Pancreas (tissue), 10 donors: ENCODE data around the gene AFF1. TPM values are rescaled to one million over a fixed set of nuclear protein-coding genes. Genes with fewer than 3 reads are reported as not detected.

ENCODE experiments used
- ATAC-seq, 4 donors: fragments of 200-7000 bp; cut with Tn5 transposase; one replicate each; pipeline versions ENCODE4 v1.8.0 to v1.9.1; 2020; ENCODE audit warnings: mild to moderate bottlenecking in 4 of 4, moderate library complexity in 4 of 4
- DNase-seq, 6 donors: peaks; one replicate each; pipeline ENCODE4 v3.0.0-alpha.2; 2020
- FAIRE-seq: peaks from 2 replicates; lab custom pipeline; 2012; peaks lifted over from hg19 to GRCh38; lab: Jason Lieb, UNC
- H3K27ac ChIP-seq, 4 donors: fragments of 200-600 bp; sonication (generic); 1 replicate in 3 of 4; 2 replicates in 1 of 4; pipeline versions ENCODE4 v1.5.0 to v1.8.0; 2020
- H3K27me3 ChIP-seq, 4 donors: fragments of 200-600 bp; one replicate each; pipeline ENCODE4 v1.8.0; 2021
- H3K36me3 ChIP-seq, 3 donors: fragments of 200-600 bp; sonication (generic) in 1 of 3; one replicate each; pipeline versions ENCODE4 v1.5.0 to v1.8.0; 2020 to 2021
- H3K4me1 ChIP-seq, 3 donors: fragments of 200-600 bp; one replicate each; pipeline ENCODE4 v1.8.0; 2021
- H3K4me3 ChIP-seq, 4 donors: fragments of 200-600 bp; sonication (generic) in 2 of 4; one replicate each; pipeline versions ENCODE4 v1.5.0 to v1.8.0; 2020 to 2021
- H3K9me3 ChIP-seq, 4 donors: fragments of 200-600 bp; one replicate each; pipeline ENCODE4 v1.8.0; 2021
- WGBS, 2 donors: extraction: QIAGEN DNeasy Blood & Tissue Kit; methylation state at CpG; one replicate each; pipeline ENCODE4 v1.1.7; 2013; 5-methylcytosine and 5-hydroxymethylcytosine counted together
- intact Hi-C, 3 donors: fragments of 100-400 bp; cut with DNase I; formaldehyde crosslinking; loops; one replicate each; pipeline versions ENCODE4 v1.11.1 to v1.14.2; 2022
- polyA plus RNA-seq, 2 donors: library from polyadenylated mRNA; stranded (reverse); fragments of 200-250 nt; gene quantifications; one replicate each; pipeline ENCODE4 v1.2.3, GENCODE V29; 2013
- total RNA-seq, 6 donors: library from RNA; stranded (reverse); fragmentation: NEBNext Ultra II Directional in 4 of 6; extraction: Animal tissue kit (Norgen Biotek cat#: 25700) in 4 of 6; gene quantifications; one replicate each; pipeline versions ENCODE4 v1.2.1 to v1.2.4, GENCODE V29; 2021 to 2023
- TF ChIP-seq, protein P1 (sequence below), 4 donors: fragments of 200-600 bp; sonication (generic) in 3 of 4; IDR thresholded peaks; one replicate each; pipeline versions ENCODE4 v1.5.0 to v1.8.0; 2021; ENCODE audit warnings: antibody characterized with exemption in 4 of 4
- donor health status: healthy with polysubstance abuse.
- donor health status: DM: no; HTN: no; CAD: no; lungs with moderate emphysema.
- donor health status: DM: no; HTN: no; CAD: no.
- donor health status: control.
- donor health status: control.
- donor health status: Bipolar disorder and iron deficiency.
- donor health status: DM: yes; HTN: yes; CAD: no.
- donor health status: DM: no; HTN: no; CAD: no.
- donor health status: DM: no; HTN: no; CAD: no.
- donor health status: DM: yes; HTN: yes; CAD: no.

The AFF1 gene
- total and polyA plus RNA-seq, 8 donors, result 11.8 to 62.0 (median 40.4) TPM

DNA sequence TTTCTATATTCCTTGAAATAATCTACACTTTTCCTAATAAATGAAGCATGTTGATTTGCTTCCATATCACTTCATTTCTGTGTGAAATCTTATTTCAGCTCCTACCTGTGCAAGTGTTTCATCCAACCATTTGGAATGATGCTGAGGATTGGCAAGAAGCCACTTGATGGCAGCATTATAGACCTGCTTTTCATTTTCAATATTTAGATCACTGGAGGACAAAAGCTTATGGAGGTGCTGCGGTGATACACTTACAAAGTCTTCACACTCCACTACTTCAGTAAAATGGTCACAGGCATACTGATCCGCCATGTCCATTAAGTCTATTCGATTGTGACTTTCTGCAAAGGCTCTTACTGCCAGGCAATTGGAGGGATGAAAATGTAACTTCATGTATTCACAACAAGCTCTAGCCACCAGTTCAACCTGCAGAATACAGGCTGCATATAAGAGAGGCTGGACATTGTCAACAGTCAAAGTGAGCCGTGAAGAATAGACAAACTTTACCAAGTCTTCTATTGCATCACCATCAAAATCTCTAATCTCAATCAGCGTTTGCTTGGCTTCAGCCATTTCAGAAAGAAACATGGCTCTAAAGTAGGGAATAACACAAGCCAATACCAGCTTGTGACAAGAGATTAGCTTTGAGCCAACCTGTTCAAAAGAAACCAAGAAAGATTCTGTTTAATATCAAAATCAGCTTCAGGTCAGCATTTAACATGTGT is 250.5 kb downstream of the AFF1 start:
- Histone ChIP-seq H3K27ac (no peak overlapping the region), H3K4me1 (peaks cover 0 to 5% (median 0%) of the 10 kb centered on the region in 3 donors), H3K27me3 (no peaks in the 10 kb centered on the region), H3K9me3 (no peaks in the 10 kb centered on the region), H3K36me3 (no peaks in the 10 kb centered on the region), H3K4me3 (no peak overlapping the region)
- DNase-seq, result no peak
- no peak for FAIRE-seq
- TF ChIP-seq, protein P1, sequence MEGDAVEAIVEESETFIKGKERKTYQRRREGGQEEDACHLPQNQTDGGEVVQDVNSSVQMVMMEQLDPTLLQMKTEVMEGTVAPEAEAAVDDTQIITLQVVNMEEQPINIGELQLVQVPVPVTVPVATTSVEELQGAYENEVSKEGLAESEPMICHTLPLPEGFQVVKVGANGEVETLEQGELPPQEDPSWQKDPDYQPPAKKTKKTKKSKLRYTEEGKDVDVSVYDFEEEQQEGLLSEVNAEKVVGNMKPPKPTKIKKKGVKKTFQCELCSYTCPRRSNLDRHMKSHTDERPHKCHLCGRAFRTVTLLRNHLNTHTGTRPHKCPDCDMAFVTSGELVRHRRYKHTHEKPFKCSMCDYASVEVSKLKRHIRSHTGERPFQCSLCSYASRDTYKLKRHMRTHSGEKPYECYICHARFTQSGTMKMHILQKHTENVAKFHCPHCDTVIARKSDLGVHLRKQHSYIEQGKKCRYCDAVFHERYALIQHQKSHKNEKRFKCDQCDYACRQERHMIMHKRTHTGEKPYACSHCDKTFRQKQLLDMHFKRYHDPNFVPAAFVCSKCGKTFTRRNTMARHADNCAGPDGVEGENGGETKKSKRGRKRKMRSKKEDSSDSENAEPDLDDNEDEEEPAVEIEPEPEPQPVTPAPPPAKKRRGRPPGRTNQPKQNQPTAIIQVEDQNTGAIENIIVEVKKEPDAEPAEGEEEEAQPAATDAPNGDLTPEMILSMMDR (IDR thresholded peaks at IDR 0.05), result no peak
- ATAC-seq, result no peak
- WGBS, 2 donors, result 84% methylated on average over 5 of the region's 5 CpGs
- intact Hi-C loops, result no loop called here

DNA sequence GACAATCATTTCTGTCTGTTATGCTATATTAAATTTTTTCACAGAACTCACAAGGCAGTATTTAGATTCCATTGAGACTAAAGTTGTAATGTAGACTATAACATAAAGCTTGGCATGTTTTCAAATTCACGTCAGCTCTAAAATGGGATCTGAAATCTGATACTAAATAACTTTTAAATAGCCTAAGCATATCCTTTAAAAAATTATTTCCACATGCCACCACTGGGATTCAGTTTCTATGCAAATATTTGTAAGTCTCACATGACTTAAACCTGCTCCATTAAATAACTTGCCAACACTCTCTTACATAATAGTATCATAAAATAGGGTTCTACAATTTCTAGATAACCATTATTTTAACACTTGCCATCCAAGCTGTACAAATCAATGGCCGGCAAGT is 253.2 kb downstream of the AFF1 start:
- FAIRE-seq (peak; percentile 41), DNase-seq (no peak), ATAC-seq (peak in 2 of 4 donors; percentile 69 to 71)
- intact Hi-C loops, result no loop called here
- H3K4me1 ChIP-seq, result peaks cover 0 to 5% (median 0%) of the 10 kb centered on the region in 3 donors
- no peaks in the 10 kb centered on the region for H3K9me3 ChIP-seq
- no peaks in the 10 kb centered on the region for H3K27me3 ChIP-seq
- TF ChIP-seq, protein P1 (IDR thresholded peaks at IDR 0.05), result no peak
- no peaks in the 10 kb centered on the region for H3K36me3 ChIP-seq
- no peak overlapping the region for H3K4me3 ChIP-seq
- WGBS, 2 donors, result 43 to 48% methylated on average over 2 of the region's 2 CpGs
- no peak overlapping the region for H3K27ac ChIP-seq

DNA sequence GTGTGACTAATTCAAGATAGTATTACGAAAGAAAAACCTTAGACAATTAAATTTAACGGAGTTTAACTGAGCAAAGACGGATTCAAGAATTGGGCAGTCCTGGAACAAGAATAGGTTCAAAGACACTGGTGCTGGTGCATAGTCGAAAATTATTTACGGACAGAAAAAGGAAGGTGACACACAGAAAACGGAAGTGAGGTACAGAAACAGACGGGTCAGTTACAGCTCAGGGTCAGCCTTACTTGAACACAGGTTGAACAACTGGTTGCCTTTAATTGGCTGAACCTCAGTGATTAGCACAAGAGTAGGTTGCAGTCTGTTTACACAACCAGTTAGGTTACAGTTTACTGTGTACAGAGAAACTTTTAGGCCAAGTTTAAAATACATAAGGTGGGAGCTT is 254.1 kb downstream of the AFF1 start:
- FAIRE-seq (no peak), ATAC-seq (no peak), DNase-seq (no peak)
- Histone ChIP-seq H3K4me3 (no peak overlapping the region), H3K27ac (no peak overlapping the region), H3K27me3 (no peaks in the 10 kb centered on the region), H3K36me3 (no peaks in the 10 kb centered on the region), H3K4me1 (peaks cover 0 to 5% (median 0%) of the 10 kb centered on the region in 3 donors), H3K9me3 (no peaks in the 10 kb centered on the region)
- TF ChIP-seq, protein P1 (IDR thresholded peaks at IDR 0.05), result no peak
- WGBS, 2 donors, result 91% methylated on average over 7 of the region's 7 CpGs
- intact Hi-C loops, result no loop called here

Other genes with a start within 250 kb of the AFF1 start
- under 1 TPM; 0.14 to 1.00 (median 0.26) TPM for gene SLC10A6, start 85.6 kb upstream of the AFF1 start, total RNA-seq
- gene SLC10A6, start 85.6 kb upstream of the AFF1 start, polyA plus RNA-seq, result under 1 TPM; 0.19 to 0.35 TPM
- under 1 TPM in 5 of 6 donors, not detected in 1; 0.35 to 0.88 (median 0.64) TPM for gene C4orf36, start 42.6 kb upstream of the AFF1 start, total RNA-seq
- gene C4orf36, start 42.6 kb upstream of the AFF1 start, polyA plus RNA-seq, result under 1 TPM; 0.65 to 0.87 TPM